GM12878 (cell line): Measurements from ENCODE around the gene PALLD. TPM values are rescaled to one million over a fixed set of nuclear protein-coding genes. Genes with fewer than 3 reads are reported as not detected.

Source experiments
- ATAC-seq: fragments of 200-7000 bp; cut with Tn5 transposase; 3 replicates; pipeline ENCODE4 v1.9.1; 2020; ENCODE audit warnings: mild to moderate bottlenecking, moderate library complexity
- BruUV-seq: library from RNA; stranded (reverse); fragments of 400-500 nt; replicated peaks from 2 replicates; lab custom pipeline; 2021; lab: Mats Ljungman, UMichigan
- CTCF ChIA-PET: fragments of 300-600 bp; sonication (Branson Sonifier 250); formaldehyde crosslinking; extraction: SDS; loops from one replicate; lab custom pipeline; 2021; ENCODE audit warnings: inconsistent platforms; lab: Yijun Ruan, JAX
- POLR2A ChIA-PET: fragments of 350-600 bp; formaldehyde crosslinking; extraction: SDS; loops from one replicate; lab custom pipeline; 2021; ENCODE audit warnings: inconsistent platforms; lab: Charles Lee
- RAD21 ChIA-PET: fragments of 300-600 bp; sonication (Branson Sonifier 250); formaldehyde crosslinking; loops from one replicate; lab custom pipeline; 2023; ENCODE audit warnings: antibody characterized with exemption; ENCODE audit not compliant: unreplicated experiment; lab: Charles Lee
- SMC1A ChIA-PET: fragments of 300-600 bp; sonication (Branson Sonifier 250); formaldehyde crosslinking; loops from one replicate; lab custom pipeline; 2023; ENCODE audit not compliant: unreplicated experiment, uncharacterized antibody; lab: Charles Lee
- DNase-seq: peaks from one replicate; pipeline ENCODE4 v3.0.0-alpha.2; 2011; ENCODE audit warnings: low read depth, low spot score
- FAIRE-seq: peaks from 3 replicates; lab custom pipeline; 2011; peaks lifted over from hg19 to GRCh38; lab: Jason Lieb, UNC
- H2AFZ ChIP-seq: 2 replicates; pipeline ENCODE4 v1.6.0; 2011; ENCODE audit warnings: low read depth, low read length, control low read depth; ENCODE audit not compliant: control insufficient read depth
- H3K27ac ChIP-seq: 2 replicates; pipeline ENCODE4 v1.5.1; 2011; ENCODE audit warnings: control low read depth; ENCODE audit not compliant: control insufficient read depth, insufficient read depth
- H3K27me3 ChIP-seq, 2 experiments: replicated peaks in 1 of 2; 2 replicates each; pipeline versions ENCODE4 v1.6.0 to v1.6.1; 2011; ENCODE audit warnings: low read length in 1 of 2; ENCODE audit not compliant: control insufficient read depth in 2 of 2, insufficient read depth in 2 of 2
- H3K36me3 ChIP-seq, 2 experiments: 2 replicates each; pipeline ENCODE4 v1.5.1; 2011; ENCODE audit warnings: low read length in 1 of 2; ENCODE audit not compliant: control insufficient read depth in 2 of 2, insufficient read depth in 2 of 2
- H3K4me1 ChIP-seq: 2 replicates; pipeline ENCODE4 v1.6.1; 2011; ENCODE audit warnings: mild to moderate bottlenecking, low read length, moderate library complexity, mixed read lengths; ENCODE audit not compliant: control insufficient read depth, insufficient read depth
- H3K4me2 ChIP-seq: 2 replicates; pipeline ENCODE4 v1.6.0; 2011; ENCODE audit warnings: control low read depth; ENCODE audit not compliant: control insufficient read depth, insufficient read depth
- H3K4me3 ChIP-seq: fragments of 200-600 bp; sonication (generic); 2 replicates; pipeline ENCODE4 v1.5.1; 2016
- H3K79me2 ChIP-seq: 2 replicates; pipeline ENCODE4 v1.6.0; 2011; ENCODE audit warnings: low read length; ENCODE audit not compliant: control insufficient read depth, insufficient read depth
- H3K9ac ChIP-seq: 2 replicates; pipeline ENCODE4 v1.8.0; 2011; ENCODE audit warnings: low read length, control low read depth, mixed read lengths; ENCODE audit not compliant: control insufficient read depth, insufficient read depth
- H3K9me3 ChIP-seq: replicated peaks from 3 replicates; pipeline ENCODE4 v1.5.1; 2011; ENCODE audit warnings: mild to moderate bottlenecking, low read length; ENCODE audit not compliant: control insufficient read depth, insufficient read depth
- H4K20me1 ChIP-seq: 2 replicates; pipeline ENCODE4 v1.6.0; 2011; ENCODE audit not compliant: control insufficient read depth, insufficient read depth
- ATF2 ChIP-seq: IDR thresholded peaks from 2 replicates; pipeline ENCODE4 v1.6.1; 2012; ENCODE audit warnings: low read length, inconsistent platforms
- CEBPB ChIP-seq, 2 experiments: fragments of 150-350 bp in 1 of 2; IDR thresholded peaks; 2 replicates each; pipeline ENCODE4 v1.6.1; 2012 to 2014; ENCODE audit warnings: low read depth in 2 of 2, low read length in 2 of 2, borderline replicate concordance in 1 of 2, inconsistent platforms in 1 of 2
- CHD2 ChIP-seq: IDR thresholded peaks from 2 replicates; pipeline ENCODE4 v1.6.1; 2011; ENCODE audit warnings: low read depth, low read length, improper control_type of control experiment, borderline replicate concordance
- DPF2 ChIP-seq: fragments of 450-650 bp; IDR thresholded peaks from 2 replicates; pipeline ENCODE4 v1.6.1; 2017; ENCODE audit warnings: mild to moderate bottlenecking
- EP300 ChIP-seq, 2 experiments: fragments of 150-350 bp in 1 of 2; IDR thresholded peaks; 2 replicates each; pipeline ENCODE4 v1.6.1; 2011 to 2012; ENCODE audit warnings: low read depth in 2 of 2, low read length in 2 of 2, borderline replicate concordance in 1 of 2, improper control_type of control experiment in 1 of 2, inconsistent platforms in 1 of 2; ENCODE audit not compliant: control insufficient read depth in 1 of 2
- ETV6 ChIP-seq, 2 experiments: fragments of 450-650 bp in 1 of 2; IDR thresholded peaks in 1 of 2; conservative IDR thresholded peaks in 1 of 2; 2 replicates each; pipeline ENCODE4 v1.6.1; 2014; ENCODE audit warnings: antibody characterized with exemption in 1 of 2, borderline replicate concordance in 1 of 2, low read depth in 1 of 2, mild to moderate bottlenecking in 1 of 2, moderate library complexity in 1 of 2
- MYB ChIP-seq: fragments of 150-350 bp; IDR thresholded peaks from 2 replicates; pipeline ENCODE4 v1.6.1; 2014; ENCODE audit warnings: mild to moderate bottlenecking, low read depth, low read length, borderline replicate concordance
- NFYB ChIP-seq: IDR thresholded peaks from 2 replicates; pipeline ENCODE4 v1.6.1; 2011; ENCODE audit warnings: low read depth, mild to moderate bottlenecking, low read length, improper control_type of control experiment, moderate library complexity; ENCODE audit not compliant: insufficient read depth
- RAD21 ChIP-seq: IDR thresholded peaks from 2 replicates; pipeline ENCODE4 v1.6.1; 2011; ENCODE audit warnings: mild to moderate bottlenecking, low read depth, low read length, moderate library complexity; ENCODE audit not compliant: insufficient read depth
- RELB ChIP-seq: fragments of 450-650 bp; IDR thresholded peaks from 2 replicates; pipeline ENCODE4 v1.6.1; 2017; ENCODE audit warnings: low read depth, mild to moderate bottlenecking, moderate library complexity
- RUNX3 ChIP-seq: IDR thresholded peaks from 2 replicates; pipeline ENCODE4 v1.6.1; 2012; ENCODE audit warnings: low read length, inconsistent platforms
- SKIL ChIP-seq: fragments of 450-650 bp; IDR thresholded peaks from 2 replicates; pipeline ENCODE4 v1.6.1; 2017; ENCODE audit warnings: mild to moderate bottlenecking, low read depth, inconsistent platforms; ENCODE audit not compliant: poor library complexity, severe bottlenecking
- SMAD1 ChIP-seq: fragments of 450-650 bp; IDR thresholded peaks from 2 replicates; pipeline ENCODE4 v1.6.1; 2018; ENCODE audit warnings: mild to moderate bottlenecking, low read depth; ENCODE audit not compliant: partially characterized antibody
- WRNIP1 ChIP-seq: IDR thresholded peaks from 2 replicates; pipeline ENCODE4 v1.6.1; 2011; ENCODE audit warnings: low read depth, low read length, improper control_type of control experiment, borderline replicate concordance
- ZNF274 ChIP-seq: IDR thresholded peaks from one replicate; pipeline ENCODE4 v1.8.0; 2011; ENCODE audit not compliant: insufficient read length, insufficient read depth
- WGBS: methylation state at CpG from one replicate; pipeline ENCODE4 v1.1.6; 2016; ENCODE audit warnings: low lambda C conversion rate; ENCODE audit not compliant: insufficient replicate concordance, insufficient coverage; ENCODE audit errors: missing lambda C conversion rate; 5-methylcytosine and 5-hydroxymethylcytosine counted together
- in situ Hi-C: fragments of 300-500 bp; cut with MboI; formaldehyde crosslinking; loops from 9 replicates; pipeline ENCODE4 v1.14.3; 2018; ENCODE audit warnings: mixed read lengths
- intact Hi-C: fragments of 100-400 bp; cut with micrococcal nuclease; formaldehyde crosslinking; loops from one replicate; pipeline ENCODE4 v1.14.2; 2022; ENCODE audit not compliant: unreplicated experiment
- polyA plus RNA-seq, 11 experiments: library from polyadenylated mRNA; depleted of rRNA in 4 of 11; unstranded in 6 of 11; stranded (reverse) in 5 of 11; fragments of >200 nt; fragmentation: Nextera tagmentation in 4 of 11; fragmentation: Illumina TruSeq in 1 of 11; extraction: Ambion mirVana in 4 of 11; extraction: Trizol in 1 of 11; gene quantifications; 1 replicate in 1 of 11; 2 replicates in 10 of 11; pipeline versions ENCODE4 v1.2.1 to v1.2.3, GENCODE V29; 2011 to 2016; ENCODE audit warnings: inconsistent platforms in 2 of 11, missing spikeins in 2 of 11, low read depth in 1 of 11
- total RNA-seq, 4 experiments: library from RNA; depleted of rRNA in 3 of 4; stranded (reverse); fragments of >200 nt in 3 of 4; fragmentation: Illumina TruSeq in 1 of 4; extraction: Trizol in 1 of 4; gene quantifications; 2 replicates each; pipeline versions ENCODE4 v1.2.1 to v1.2.3, GENCODE V29; 2013 to 2021

PALLD gene
- total and polyA plus RNA-seq, 10 of the 15 experiments (the other 5 are each of a cell fraction or from before 2014, with no cell fraction given), result 1.0 to 7.7 (median 1.7) TPM

GRCh38 chr4:168849997-168850396 is 353.1 kb downstream of the PALLD start (continued):
- TF ChIP-seq RELB (no peak), NFYB (no peak)

GRCh38 chr4:168852387-168852786 is 355.5 kb downstream of the PALLD start:
- no peaks in the 10 kb centered on the region for H4K20me1 ChIP-seq
- intact Hi-C loops (loop anchor here (5.0 kb wide), 1 partner anchor 130 kb away; no protein-coding TSS in a partner anchor), in situ Hi-C loops (no loop called here)
- H3K27ac ChIP-seq, result no peak overlapping the region
- no peak for DNase-seq
- ATAC-seq, result no peak
- H3K4me1 ChIP-seq, result peaks cover 8% of the 10 kb centered on the region
- H3K4me2 ChIP-seq, result no peak overlapping the region
- WGBS, result 65% methylated on average over 3 of the region's 3 CpGs
- ChIA-PET POLR2A (interaction anchor here (0.8 to 1.3 kb wide), 3 partner anchors 9 to 170 kb away, joined by 3 to 6 read pairs (median 5); partner anchors contain the start of gene CBR4), SMC1A (interaction anchor here (0.8 to 5.7 kb wide), 15 partner anchors 8 to 669 kb away, joined by 3 to 53 read pairs (median 4); no protein-coding TSS in a partner anchor), RAD21 (interaction anchor here (0.8 to 1.5 kb wide), 9 partner anchors 19 to 143 kb away, joined by 3 to 5 read pairs (median 3); no protein-coding TSS in a partner anchor), CTCF (interaction anchor here (0.6 to 1.3 kb wide), 6 partner anchors 10 to 105 kb away, joined by 3 to 6 read pairs (median 4); no protein-coding TSS in a partner anchor)
- BruUV-seq, result no TSS peak
- H3K4me3 ChIP-seq, result no peak overlapping the region
- no peaks in the 10 kb centered on the region for H3K27me3 ChIP-seq
- H3K36me3 ChIP-seq, result no peaks in the 10 kb centered on the region
- no peak for FAIRE-seq
- no peak overlapping the region for H3K9ac ChIP-seq
- H3K9me3 ChIP-seq, result no peaks in the 10 kb centered on the region; the same call in 2 of the 3 replicates
- no peak overlapping the region for H2AFZ ChIP-seq
- no peaks in the 10 kb centered on the region for H3K79me2 ChIP-seq
- TF ChIP-seq DPF2 (no peak), SKIL (no peak), SMAD1 (no peak), CEBPB (IDR thresholded peaks at IDR 0.05; ENCODE audit: borderline replicate concordance in 1 of 2, low read depth in 2 of 2, low read length in 2 of 2) (no peak), ZNF274 (no peak), RAD21 (no peak), ETV6 (conservative IDR thresholded peaks at IDR 0.05 in 1 of 2, IDR thresholded peaks at IDR 0.05 in 1 of 2; ENCODE audit: borderline replicate concordance in 1 of 2, low read depth in 1 of 2) (no peak), EP300 (IDR thresholded peaks at IDR 0.05; ENCODE audit: borderline replicate concordance in 1 of 2, control insufficient read depth in 1 of 2, low read depth in 2 of 2, low read length in 2 of 2) (no peak), WRNIP1 (no peak), ATF2 (no peak), MYB (no peak), CHD2 (no peak), RUNX3 (no peak)
